Activated CD8-positive, alpha-beta T cell treated with anti-CD3 and anti-CD28 coated beads, Interleukin-2, amount 10 ng/mL, durations not matched to agents 7 days and 5 days (primary cell): ENCODE data around the gene ANGPTL8. TPM values are rescaled to one million over a fixed set of nuclear protein-coding genes. Genes with fewer than 3 reads are reported as not detected.

Experiments
- ATAC-seq: fragments of 150-1000 bp; cut with Tn5 transposase; one replicate; pipeline ENCODE4 v1.10.0; 2021; ENCODE audit warnings: moderate library complexity
- CTCF ChIA-PET: fragments of 350-600 bp; sonication (Branson Sonifier 250); formaldehyde crosslinking; loops from one replicate; lab custom pipeline; 2021; ENCODE audit warnings: antibody characterized with exemption; lab: Charles Lee
- POLR2A ChIA-PET: fragments of 350-600 bp; sonication (Branson Sonifier 250); formaldehyde crosslinking; loops from one replicate; lab custom pipeline; 2021; ENCODE audit warnings: antibody characterized with exemption; lab: Charles Lee
- DNase-seq: peaks from one replicate; pipeline ENCODE4 v3.0.0-alpha.2; 2020
- H3K27ac Mint-ChIP-seq: one replicate; pipeline ENCODE4 v1.8.0; 2021; ENCODE audit warnings: mild to moderate bottlenecking, mixed read lengths
- H3K27me3 Mint-ChIP-seq: one replicate; pipeline ENCODE4 v1.8.0; 2021; ENCODE audit warnings: low read depth, mixed read lengths
- H3K36me3 Mint-ChIP-seq: one replicate; pipeline ENCODE4 v1.8.0; 2021; ENCODE audit warnings: low read depth, mixed read lengths
- H3K4me1 Mint-ChIP-seq: one replicate; pipeline ENCODE4 v1.8.0; 2021; ENCODE audit warnings: low read depth, mixed read lengths
- H3K4me3 Mint-ChIP-seq: one replicate; pipeline ENCODE4 v1.8.0; 2021; ENCODE audit warnings: mild to moderate bottlenecking, mixed read lengths
- H3K9me3 Mint-ChIP-seq: one replicate; pipeline ENCODE4 v1.8.0; 2022; ENCODE audit warnings: mixed read lengths; ENCODE audit not compliant: insufficient read depth
- total RNA-seq, 2 experiments: library from RNA; stranded (reverse); gene quantifications; one replicate each; pipeline ENCODE4 v1.2.3, GENCODE V29; 2021

Gene ANGPTL8
- total RNA-seq, 2 experiments from 2014 or later: not detected

GRCh38 chr19:11267316-11268085 is 28.1 kb downstream of the ANGPTL8 start:
- ChIA-PET POLR2A (interaction anchor here (1.0 kb wide), 1 partner anchor 69 kb away, joined by 3 read pairs; no protein-coding TSS in a partner anchor), CTCF (no interaction called here)
- peaks cover 50% of the 10 kb centered on the region for H3K27me3 Mint-ChIP-seq
- no peak overlapping the region for H3K4me3 Mint-ChIP-seq
- ATAC-seq (no peak), DNase-seq (no peak)
- H3K36me3 Mint-ChIP-seq: no peaks in the 10 kb centered on the region
- H3K4me1 Mint-ChIP-seq: peaks cover 6% of the 10 kb centered on the region
- no peaks in the 10 kb centered on the region for H3K9me3 Mint-ChIP-seq
- no peak overlapping the region for H3K27ac Mint-ChIP-seq

- CTCF ChIA-PET: no interaction called here
- DNase-seq (no peak), ATAC-seq (no peak)
- H3K4me3 Mint-ChIP-seq: no peak overlapping the region
- no peaks in the 10 kb centered on the region for H3K9me3 Mint-ChIP-seq
- no peaks in the 10 kb centered on the region for H3K4me1 Mint-ChIP-seq
- no peak overlapping the region for H3K27ac Mint-ChIP-seq
- POLR2A ChIA-PET: interaction anchor here (1.0 kb wide), 1 partner anchor 70 kb away, joined by 3 read pairs; no protein-coding TSS in a partner anchor
- no peaks in the 10 kb centered on the region for H3K36me3 Mint-ChIP-seq
- H3K27me3 Mint-ChIP-seq: peaks cover 47% of the 10 kb centered on the region
Observed at GRCh38 chr19:11268783-11269267, 29.4 kb downstream of the ANGPTL8 start.

GRCh38 chr19:11269408-11269807 is 30.0 kb downstream of the ANGPTL8 start:
- peaks cover 50% of the 10 kb centered on the region for H3K27me3 Mint-ChIP-seq

GRCh38 chr19:11273296-11273695 is 33.9 kb downstream of the ANGPTL8 start:
- no peak for ATAC-seq
- Mint-ChIP-seq H3K4me3 (no peak overlapping the region), H3K27ac (no peak overlapping the region), H3K9me3 (peaks cover 6% of the 10 kb centered on the region), H3K27me3 (peaks cover 50% of the 10 kb centered on the region), H3K36me3 (peaks cover 3% of the 10 kb centered on the region), H3K4me1 (peaks cover 2% of the 10 kb centered on the region)
- ChIA-PET POLR2A (no interaction called here), CTCF (interaction anchor here (1.0 kb wide), 1 partner anchor 108 kb away, joined by 3 read pairs; no protein-coding TSS in a partner anchor)
- DNase-seq: no peak

More at GRCh38 chr19:11269408-11269807, 30.0 kb downstream of the ANGPTL8 start:
- ATAC-seq (no peak), DNase-seq (no peak)
- Mint-ChIP-seq H3K4me1 (no peaks in the 10 kb centered on the region), H3K36me3 (no peaks in the 10 kb centered on the region), H3K27ac (no peak overlapping the region), H3K9me3 (no peaks in the 10 kb centered on the region), H3K4me3 (no peak overlapping the region)
- ChIA-PET POLR2A (no interaction called here), CTCF (no interaction called here)

- peaks cover 2% of the 10 kb centered on the region for H3K4me1 Mint-ChIP-seq
- no peak overlapping the region for H3K27ac Mint-ChIP-seq
- no peak for DNase-seq
- peaks cover 3% of the 10 kb centered on the region for H3K36me3 Mint-ChIP-seq
- peaks cover 6% of the 10 kb centered on the region for H3K9me3 Mint-ChIP-seq
- H3K27me3 Mint-ChIP-seq: peaks cover 49% of the 10 kb centered on the region
- H3K4me3 Mint-ChIP-seq: no peak overlapping the region
- ChIA-PET POLR2A (no interaction called here), CTCF (interaction anchor here (1.0 kb wide), 1 partner anchor 108 kb away, joined by 3 read pairs; no protein-coding TSS in a partner anchor)
- ATAC-seq: no peak
Observed at GRCh38 chr19:11273989-11274388, 34.6 kb downstream of the ANGPTL8 start.

GRCh38 chr19:11274533-11275086 is 35.2 kb downstream of the ANGPTL8 start:
- no peak for DNase-seq
- H3K36me3 Mint-ChIP-seq: peaks cover 3% of the 10 kb centered on the region
- H3K9me3 Mint-ChIP-seq: peaks cover 6% of the 10 kb centered on the region
- H3K27me3 Mint-ChIP-seq: peaks cover 45% of the 10 kb centered on the region
- ChIA-PET CTCF (no interaction called here), POLR2A (no interaction called here)
- no peak overlapping the region for H3K27ac Mint-ChIP-seq
- ATAC-seq: no peak
- H3K4me3 Mint-ChIP-seq: no peak overlapping the region
- peaks cover 7% of the 10 kb centered on the region for H3K4me1 Mint-ChIP-seq

GRCh38 chr19:11278670-11279069 is 39.3 kb downstream of the ANGPTL8 start:
- H3K4me3 Mint-ChIP-seq: no peak overlapping the region
- peaks cover 3% of the 10 kb centered on the region for H3K36me3 Mint-ChIP-seq
- H3K27ac Mint-ChIP-seq: no peak overlapping the region
- no peak for ATAC-seq
- H3K9me3 Mint-ChIP-seq: peaks cover 6% of the 10 kb centered on the region
- ChIA-PET CTCF (no interaction called here), POLR2A (interaction anchor here (0.6 kb wide), 1 partner anchor 730 kb away, joined by 3 read pairs; no protein-coding TSS in a partner anchor)
- H3K4me1 Mint-ChIP-seq: peaks cover 25% of the 10 kb centered on the region
- peaks cover 52% of the 10 kb centered on the region for H3K27me3 Mint-ChIP-seq
- DNase-seq: no peak

GRCh38 chr19:11279505-11280236 is 40.3 kb downstream of the ANGPTL8 start:
- ChIA-PET CTCF (interaction anchor here (1.1 kb wide), 1 partner anchor 14 kb away, joined by 3 read pairs; no protein-coding TSS in a partner anchor), POLR2A (interaction anchor here (0.6 to 0.9 kb wide), 2 partner anchors 101 to 120 kb away, joined by 3 to 7 read pairs; no protein-coding TSS in a partner anchor)
- peak overlapping the region; percentile 78 for H3K27ac Mint-ChIP-seq
- peaks cover 25% of the 10 kb centered on the region for H3K4me1 Mint-ChIP-seq
- H3K4me3 Mint-ChIP-seq: peak overlapping the region; percentile 42
- H3K36me3 Mint-ChIP-seq: peaks cover 3% of the 10 kb centered on the region
- peak; percentile 93 for ATAC-seq
- DNase-seq: peak; percentile 86
- peaks cover 6% of the 10 kb centered on the region for H3K9me3 Mint-ChIP-seq
- peaks cover 50% of the 10 kb centered on the region for H3K27me3 Mint-ChIP-seq

- Mint-ChIP-seq H3K27ac (no peak overlapping the region), H3K36me3 (peaks cover 3% of the 10 kb centered on the region), H3K4me3 (no peak overlapping the region), H3K4me1 (peaks cover 26% of the 10 kb centered on the region), H3K27me3 (peaks cover 46% of the 10 kb centered on the region), H3K9me3 (peaks cover 6% of the 10 kb centered on the region)
- no peak for DNase-seq
- POLR2A ChIA-PET: no interaction called here
- ATAC-seq: no peak
- CTCF ChIA-PET: interaction anchor here (1.0 to 1.1 kb wide), 3 partner anchors 10 to 94 kb away, joined by 3 read pairs; no protein-coding TSS in a partner anchor
Observed at GRCh38 chr19:11281356-11282049, 42.1 kb downstream of the ANGPTL8 start.

- CTCF ChIA-PET: interaction anchor here (0.9 to 1.1 kb wide), 2 partner anchors 9 to 198 kb away, joined by 3 read pairs; no protein-coding TSS in a partner anchor
- DNase-seq (no peak), ATAC-seq (no peak)
- POLR2A ChIA-PET: no interaction called here
- Mint-ChIP-seq H3K4me3 (no peak overlapping the region), H3K4me1 (peaks cover 20% of the 10 kb centered on the region), H3K36me3 (no peaks in the 10 kb centered on the region), H3K9me3 (no peaks in the 10 kb centered on the region), H3K27me3 (peaks cover 41% of the 10 kb centered on the region), H3K27ac (no peak overlapping the region)
Observed at GRCh38 chr19:11284515-11284914, 45.1 kb downstream of the ANGPTL8 start.
